ENCODE results near the gene PRAC1. TPM values are rescaled to one million over a fixed set of nuclear protein-coding genes. Genes with fewer than 3 reads are reported as not detected.

Gene PRAC1
- total and polyA plus RNA-seq, 2 donors (not counting 3 experiments of a cell fraction or from before 2014, with no cell fraction given) = not detected

DNA sequence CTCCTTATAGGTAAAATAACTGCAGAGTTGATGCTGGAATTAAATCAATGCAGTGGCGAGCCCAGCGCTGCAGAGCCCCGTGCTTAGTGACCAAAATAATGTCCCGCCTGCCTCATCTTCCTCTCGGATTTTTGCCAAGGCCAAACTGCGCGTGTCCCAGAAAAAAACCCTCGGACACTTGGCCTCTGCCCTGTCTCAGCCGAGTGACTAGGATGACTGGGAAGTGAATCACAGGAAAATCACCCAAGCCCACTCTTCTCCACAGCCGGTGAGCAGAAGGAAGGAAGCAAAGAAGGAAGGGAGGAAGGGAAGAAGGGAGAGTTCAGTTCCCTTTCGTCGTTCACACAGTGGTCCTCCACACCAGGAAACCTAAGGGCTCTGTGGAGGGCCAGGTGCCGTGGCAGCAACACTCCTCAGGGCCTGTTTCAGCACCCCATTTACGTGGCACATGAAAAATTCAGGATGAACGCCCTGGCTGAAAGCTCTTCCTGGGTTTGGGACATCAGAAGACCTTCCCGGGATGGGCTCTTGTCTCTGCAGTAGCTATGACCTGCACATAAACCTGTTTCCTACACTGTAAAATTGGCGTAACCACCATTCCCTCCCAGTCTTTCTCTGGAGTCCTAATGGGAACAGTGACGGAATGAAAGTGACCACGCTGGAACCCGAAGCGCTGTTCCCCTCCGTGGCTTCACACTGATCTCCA, 31.6 kb upstream of the PRAC1 start:
- CTCF ChIA-PET = interaction anchor here (1.0 kb wide), 1 partner anchor 30 kb away, joined by 4 read pairs; no protein-coding TSS in a partner anchor

DNA sequence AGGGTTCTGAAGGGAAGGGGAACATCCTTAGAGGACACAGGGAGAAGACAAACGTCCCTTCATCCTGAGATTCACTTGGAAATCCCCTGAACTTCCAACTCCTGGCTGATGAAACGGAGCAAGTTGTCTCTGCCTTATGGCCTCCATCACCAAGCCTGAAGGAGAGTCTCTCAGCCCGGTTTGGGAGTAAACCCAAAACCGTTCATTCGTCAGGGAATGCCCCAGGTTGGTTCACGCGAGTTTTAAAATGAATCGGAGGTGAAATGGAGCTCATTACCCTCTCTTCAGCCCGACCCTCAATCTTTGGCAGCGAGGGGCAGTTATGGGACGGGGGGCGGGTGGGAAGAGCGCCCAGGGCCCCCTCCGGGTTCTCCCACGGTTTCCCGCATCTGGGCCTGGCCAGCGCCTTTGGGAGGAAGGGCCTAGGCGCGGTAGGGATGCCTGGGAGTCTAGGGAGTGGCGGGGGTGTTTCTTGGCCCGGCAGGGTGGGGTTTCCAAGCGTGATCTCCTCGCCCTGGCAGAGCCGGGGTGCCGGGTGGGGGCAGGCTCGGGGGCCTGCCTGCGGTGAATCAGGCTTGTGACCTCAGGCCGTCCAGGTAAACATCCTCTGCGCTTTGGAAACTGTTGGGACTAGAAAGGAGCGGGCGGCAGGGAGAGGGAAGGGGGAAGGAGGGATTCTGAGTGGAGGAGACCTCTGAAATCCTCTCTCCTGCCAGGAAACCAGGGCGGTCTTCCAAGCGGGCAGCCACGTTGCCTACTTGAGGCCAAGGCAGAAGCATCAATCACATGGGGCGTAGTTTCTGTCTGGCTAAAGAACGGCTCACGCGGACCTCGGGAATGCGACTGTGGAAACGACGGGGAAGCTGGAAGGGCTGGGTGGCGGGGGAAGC, 30.3 kb upstream of the PRAC1 start:
- ChIA-PET CTCF (interaction anchor here (1.0 to 1.7 kb wide), 2 partner anchors 24 to 28 kb away, joined by 4 to 6 read pairs; partner anchors contain the start of gene HOXB13), POLR2A (no interaction called here)
- Histone ChIP-seq H4K20me1 (replicated peaks; ENCODE audit: control insufficient read depth, extremely low read depth, insufficient read depth, low read length) (no peaks in the 10 kb centered on the region), H3K79me2 (ENCODE audit: control insufficient read depth, insufficient read depth, low read length) (no peaks in the 10 kb centered on the region), H3K9ac (replicated peaks; ENCODE audit: extremely low read depth, insufficient read depth, low read length) (no peak overlapping the region), H2AFZ (ENCODE audit: low read depth, low read length) (no peak overlapping the region), H3K36me3 (ENCODE audit: control insufficient read depth in 2 of 2, extremely low read depth in 1 of 2, insufficient read depth in 2 of 2, low read length in 2 of 2) (no peaks in the 10 kb centered on the region), H3K27me3 (ENCODE audit: control insufficient read depth in 2 of 2, insufficient read depth in 2 of 2, low read length in 2 of 2) (peaks cover 72 to 80% of the 10 kb centered on the region in 2 experiments), H3K4me2 (ENCODE audit: insufficient read depth, low read length) (no peak overlapping the region), H3K4me1 (ENCODE audit: control insufficient read depth, extremely low read depth, insufficient read depth, low read length) (peaks cover 21% of the 10 kb centered on the region), H3K27ac (ENCODE audit: insufficient read depth, low read depth, low read length) (no peak overlapping the region), H3K9me1 (replicated peaks; ENCODE audit: control insufficient read depth, extremely low read depth, insufficient read depth, low read length) (no peaks in the 10 kb centered on the region), H3K9me3 (replicated peaks; ENCODE audit: control insufficient read depth, insufficient read depth, low read length) (no peaks in the 10 kb centered on the region), H3K4me3 (replicated peaks in 1 of 3; ENCODE audit: insufficient read depth in 1 of 3, low read depth in 1 of 3, low read length in 3 of 3) (no peak overlapping the region)
- peak; percentile 91 for TF ChIP-seq EZH2 (IDR thresholded peaks at IDR 0.05; ENCODE audit: borderline replicate concordance, low read depth, low read length, severe bottlenecking)
- no peak for TF ChIP-seq FOS (IDR thresholded peaks at IDR 0.05; ENCODE audit: borderline replicate concordance, insufficient read depth, low read length)
- no peak for FAIRE-seq
- DNase-seq (ENCODE audit: low read depth, low spot score) = no peak
- intact Hi-C loops (cut with micrococcal nuclease) = no loop called here
- dilution Hi-C loops (cut with MboI; ENCODE audit: extremely low pct_ligation_motif_present, low sequenced_read_pairs) = loop anchor here (25.0 kb wide), 1 partner anchor 90 kb away; no protein-coding TSS in a partner anchor
- BruUV-seq (replicated peaks) = no TSS peak

More for the DNA sequence above, 31.6 kb upstream of the PRAC1 start:
- Histone ChIP-seq H3K9me1 (replicated peaks; ENCODE audit: control insufficient read depth, extremely low read depth, insufficient read depth, low read length) (no peaks in the 10 kb centered on the region), H3K27me3 (ENCODE audit: control insufficient read depth in 2 of 2, insufficient read depth in 2 of 2, low read length in 2 of 2) (peaks cover 67 to 68% of the 10 kb centered on the region in 2 experiments), H3K9me3 (replicated peaks; ENCODE audit: control insufficient read depth, insufficient read depth, low read length) (no peaks in the 10 kb centered on the region), H4K20me1 (replicated peaks; ENCODE audit: control insufficient read depth, extremely low read depth, insufficient read depth, low read length) (no peaks in the 10 kb centered on the region), H2AFZ (ENCODE audit: low read depth, low read length) (no peak overlapping the region), H3K4me3 (replicated peaks in 1 of 3; ENCODE audit: insufficient read depth in 1 of 3, low read depth in 1 of 3, low read length in 3 of 3) (no peak overlapping the region), H3K36me3 (ENCODE audit: control insufficient read depth in 2 of 2, extremely low read depth in 1 of 2, insufficient read depth in 2 of 2, low read length in 2 of 2) (no peaks in the 10 kb centered on the region), H3K4me1 (ENCODE audit: control insufficient read depth, extremely low read depth, insufficient read depth, low read length) (peaks cover 21% of the 10 kb centered on the region), H3K27ac (ENCODE audit: insufficient read depth, low read depth, low read length) (no peak overlapping the region), H3K9ac (replicated peaks; ENCODE audit: extremely low read depth, insufficient read depth, low read length) (no peak overlapping the region), H3K79me2 (ENCODE audit: control insufficient read depth, insufficient read depth, low read length) (no peaks in the 10 kb centered on the region), H3K4me2 (ENCODE audit: insufficient read depth, low read length) (peak overlapping the region; percentile 31)
- POLR2A ChIA-PET = no interaction called here
- no TSS peak for BruUV-seq (replicated peaks)
- intact Hi-C loops (cut with micrococcal nuclease) (no loop called here), dilution Hi-C loops (cut with MboI; ENCODE audit: extremely low pct_ligation_motif_present, low sequenced_read_pairs) (loop anchor here (25.0 kb wide), 1 partner anchor 92 kb away; no protein-coding TSS in a partner anchor)
- FAIRE-seq (peak; percentile 72), DNase-seq (ENCODE audit: low read depth, low spot score) (no peak)
- TF ChIP-seq FOS (IDR thresholded peaks at IDR 0.05; ENCODE audit: borderline replicate concordance, insufficient read depth, low read length) (peak; percentile 77), JUN (IDR thresholded peaks at IDR 0.05; ENCODE audit: borderline replicate concordance, insufficient read depth, insufficient read length, low read depth) (no peak)
